GM23338 (cell line): ENCODE results near the gene STK33. TPM values are rescaled to one million over a fixed set of nuclear protein-coding genes. Genes with fewer than 3 reads are reported as not detected.

Experiments
- ATAC-seq: fragments of 200-7000 bp; cut with Tn5 transposase; 3 replicates; pipeline ENCODE4 v1.9.1; 2020
- DNase-seq: peaks from one replicate; pipeline ENCODE4 v3.0.0-alpha.2; 2015; ENCODE audit warnings: low spot score
- H2AFZ ChIP-seq: fragments of 200-600 bp; sonication (generic); 2 replicates; pipeline ENCODE4 v1.8.0; 2016; ENCODE audit warnings: antibody characterized with exemption, mild to moderate bottlenecking, moderate library complexity
- H3F3A ChIP-seq: fragments of 200-600 bp; sonication (generic); replicated peaks from 2 replicates; pipeline ENCODE4 v1.8.0; 2017; ENCODE audit warnings: antibody characterized with exemption, mixed run types, low read depth
- H3K27ac ChIP-seq: fragments of 200-600 bp; sonication (generic); 2 replicates; pipeline ENCODE4 v1.6.1; 2016; ENCODE audit warnings: low read depth
- H3K27me3 ChIP-seq: fragments of 200-600 bp; sonication (generic); 2 replicates; pipeline ENCODE4 v1.8.0; 2016; ENCODE audit warnings: mild to moderate bottlenecking, mixed run types, moderate library complexity; ENCODE audit not compliant: insufficient read depth
- H3K36me3 ChIP-seq: fragments of 200-600 bp; sonication (generic); 2 replicates; pipeline ENCODE4 v1.8.0; 2016; ENCODE audit warnings: mild to moderate bottlenecking; ENCODE audit not compliant: insufficient read depth
- H3K4me1 ChIP-seq: fragments of 200-600 bp; sonication (generic); 2 replicates; pipeline ENCODE4 v1.8.0; 2016; ENCODE audit warnings: mild to moderate bottlenecking, moderate library complexity; ENCODE audit not compliant: insufficient read depth
- H3K4me2 ChIP-seq: fragments of 200-600 bp; sonication (generic); 2 replicates; pipeline ENCODE4 v1.7.1; 2017; ENCODE audit warnings: mixed run types
- H3K4me3 ChIP-seq: fragments of 200-600 bp; sonication (generic); 2 replicates; pipeline ENCODE4 v1.6.1; 2016; ENCODE audit warnings: mixed run types
- H3K79me2 ChIP-seq: fragments of 200-600 bp; sonication (generic); replicated peaks from 2 replicates; pipeline ENCODE4 v1.8.0; 2017; ENCODE audit warnings: mild to moderate bottlenecking; ENCODE audit not compliant: insufficient read depth
- H3K9me2 ChIP-seq: fragments of 200-600 bp; sonication (generic); 2 replicates; pipeline ENCODE4 v1.8.0; 2017; ENCODE audit not compliant: insufficient read depth
- H4K20me1 ChIP-seq: fragments of 200-600 bp; sonication (generic); replicated peaks from 2 replicates; pipeline ENCODE4 v1.8.0; 2017; ENCODE audit warnings: mild to moderate bottlenecking; ENCODE audit not compliant: insufficient read depth
- H3K27ac Mint-ChIP-seq: 2 replicates; pipeline ENCODE4 v1.8.0; 2020; ENCODE audit warnings: inconsistent platforms, mild to moderate bottlenecking, moderate library complexity, mixed read lengths
- H3K27me3 Mint-ChIP-seq: 3 replicates; pipeline ENCODE4 v1.8.0; 2022; ENCODE audit warnings: low read depth, mild to moderate bottlenecking, moderate library complexity, mixed read lengths, inconsistent platforms; ENCODE audit not compliant: insufficient read depth, poor library complexity
- H3K36me3 Mint-ChIP-seq: 3 replicates; pipeline ENCODE4 v1.8.0; 2021; ENCODE audit warnings: low read depth, mild to moderate bottlenecking, inconsistent platforms, moderate library complexity, mixed read lengths
- H3K4me1 Mint-ChIP-seq: 3 replicates; pipeline ENCODE4 v1.8.0; 2020; ENCODE audit warnings: mild to moderate bottlenecking, inconsistent platforms, mixed read lengths
- H3K4me3 Mint-ChIP-seq: 3 replicates; pipeline ENCODE4 v1.8.0; 2021; ENCODE audit warnings: moderate library complexity, mild to moderate bottlenecking, inconsistent platforms, mixed read lengths
- H3K9me3 Mint-ChIP-seq: 3 replicates; pipeline ENCODE4 v1.8.0; 2020; ENCODE audit warnings: moderate library complexity, mild to moderate bottlenecking, inconsistent platforms, mixed read lengths
- CREB1 ChIP-seq: fragments of 250-450 bp; sonication (Bioruptor Pico); IDR thresholded peaks from 2 replicates; pipeline ENCODE4 v1.5.0; 2020; ENCODE audit warnings: low read depth, mild to moderate bottlenecking, moderate library complexity
- EZH2 ChIP-seq: fragments of 200-600 bp; sonication (generic); IDR thresholded peaks from one replicate; pipeline ENCODE4 v1.8.0; 2017; ENCODE audit warnings: antibody characterized with exemption, mild to moderate bottlenecking, low read depth; ENCODE audit not compliant: unreplicated experiment
- EZH2phosphoT487 ChIP-seq: fragments of 200-600 bp; sonication (generic); IDR thresholded peaks from one replicate; pipeline ENCODE4 v1.8.1; 2018; ENCODE audit warnings: antibody characterized with exemption; ENCODE audit not compliant: unreplicated experiment
- NANOG ChIP-seq: IDR thresholded peaks from 2 replicates; pipeline ENCODE4 v1.6.1; 2016; ENCODE audit warnings: antibody characterized with exemption, borderline replicate concordance
- POLR2AphosphoS5 ChIP-seq: IDR thresholded peaks from 2 replicates; pipeline ENCODE4 v1.6.1; 2016; ENCODE audit warnings: antibody characterized with exemption, low read depth
- STAT1 ChIP-seq: IDR thresholded peaks from one replicate; pipeline ENCODE4 v1.6.1; 2016; ENCODE audit warnings: antibody characterized with exemption; ENCODE audit not compliant: unreplicated experiment
- ZNF114 ChIP-seq: fragments of 250-450 bp; sonication (Bioruptor Pico); IDR thresholded peaks from 2 replicates; pipeline ENCODE4 v1.5.0; 2020; ENCODE audit warnings: mild to moderate bottlenecking, moderate library complexity
- ZNF331 ChIP-seq: fragments of 250-450 bp; sonication (Bioruptor Pico); IDR thresholded peaks from 2 replicates; pipeline ENCODE4 v1.5.0; 2020; ENCODE audit warnings: low read depth, mild to moderate bottlenecking, moderate library complexity
- polyA plus RNA-seq: library from polyadenylated mRNA; unstranded; fragments of >200 nt; fragmentation: Nextera tagmentation; extraction: Ambion mirVana; gene quantifications from 2 replicates; pipeline ENCODE4 v1.2.1, GENCODE V29; 2016
- total RNA-seq: library from RNA; depleted of rRNA; stranded (reverse); fragments of >200 nt; shearing (Covaris generic); gene quantifications from 2 replicates; pipeline ENCODE4 v1.2.3, GENCODE V29; 2014
- TF ChIP-seq, protein P1 (sequence below): fragments of 250-450 bp; sonication (Bioruptor Pico); IDR thresholded peaks from 2 replicates; pipeline ENCODE4 v1.5.0; 2020; ENCODE audit warnings: mild to moderate bottlenecking, moderate library complexity
- TF ChIP-seq, protein P2 (sequence below): IDR thresholded peaks from 2 replicates; pipeline ENCODE4 v1.6.1; 2016; ENCODE audit warnings: antibody characterized with exemption
- TF ChIP-seq, protein P3 (sequence below), 2 experiments: fragments of 200-600 bp in 1 of 2; sonication (generic) in 1 of 2; conservative IDR thresholded peaks; 2 replicates each; pipeline versions ENCODE4 v1.5.1 to v1.6.1; 2016 to 2017; ENCODE audit warnings: antibody characterized with exemption in 2 of 2, low read depth in 2 of 2, mild to moderate bottlenecking in 2 of 2, moderate library complexity in 1 of 2

Gene STK33
- total and polyA plus RNA-seq, 2 experiments from 2014 or later, result 17.2 to 18.2 TPM

DNA sequence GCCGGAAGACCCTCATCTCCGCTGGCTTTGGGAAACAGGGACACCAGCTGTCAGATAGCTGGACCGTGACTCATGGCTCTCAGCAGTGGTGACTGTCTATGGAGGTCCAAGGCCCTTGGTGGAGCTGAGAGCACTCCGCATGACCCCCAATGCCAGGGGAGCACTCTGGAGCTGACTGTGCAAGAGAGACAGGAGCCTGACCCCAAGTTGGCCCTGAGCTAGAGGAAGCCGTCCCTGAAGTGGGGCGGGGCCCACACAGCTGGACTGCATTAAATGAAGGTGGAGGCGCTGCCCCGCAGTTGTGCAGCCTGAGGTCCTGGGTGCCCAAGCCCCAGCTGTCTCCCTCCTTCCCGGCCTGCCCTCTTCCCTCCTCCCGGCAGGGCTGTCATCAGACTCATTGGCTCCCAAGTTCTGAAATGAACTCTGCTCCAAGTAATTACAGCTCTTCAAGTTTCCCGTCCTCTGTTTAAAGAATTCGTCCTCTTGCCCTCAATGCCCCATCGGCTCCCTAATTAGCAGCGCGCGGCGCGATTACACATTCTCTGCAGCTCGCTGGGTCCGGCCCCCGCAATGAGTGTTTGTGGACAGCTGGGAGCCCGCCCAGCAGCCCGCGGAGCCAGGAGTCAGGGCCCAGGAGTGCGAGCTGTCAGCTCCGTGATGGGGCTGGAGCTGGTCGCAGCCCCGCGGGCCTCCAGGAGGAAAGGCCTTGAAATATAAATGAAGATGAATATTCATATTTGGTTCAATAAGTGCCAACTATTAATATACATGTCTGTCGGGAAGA, 237.1 kb downstream of the STK33 start (continued):
- TF ChIP-seq, protein P1, sequence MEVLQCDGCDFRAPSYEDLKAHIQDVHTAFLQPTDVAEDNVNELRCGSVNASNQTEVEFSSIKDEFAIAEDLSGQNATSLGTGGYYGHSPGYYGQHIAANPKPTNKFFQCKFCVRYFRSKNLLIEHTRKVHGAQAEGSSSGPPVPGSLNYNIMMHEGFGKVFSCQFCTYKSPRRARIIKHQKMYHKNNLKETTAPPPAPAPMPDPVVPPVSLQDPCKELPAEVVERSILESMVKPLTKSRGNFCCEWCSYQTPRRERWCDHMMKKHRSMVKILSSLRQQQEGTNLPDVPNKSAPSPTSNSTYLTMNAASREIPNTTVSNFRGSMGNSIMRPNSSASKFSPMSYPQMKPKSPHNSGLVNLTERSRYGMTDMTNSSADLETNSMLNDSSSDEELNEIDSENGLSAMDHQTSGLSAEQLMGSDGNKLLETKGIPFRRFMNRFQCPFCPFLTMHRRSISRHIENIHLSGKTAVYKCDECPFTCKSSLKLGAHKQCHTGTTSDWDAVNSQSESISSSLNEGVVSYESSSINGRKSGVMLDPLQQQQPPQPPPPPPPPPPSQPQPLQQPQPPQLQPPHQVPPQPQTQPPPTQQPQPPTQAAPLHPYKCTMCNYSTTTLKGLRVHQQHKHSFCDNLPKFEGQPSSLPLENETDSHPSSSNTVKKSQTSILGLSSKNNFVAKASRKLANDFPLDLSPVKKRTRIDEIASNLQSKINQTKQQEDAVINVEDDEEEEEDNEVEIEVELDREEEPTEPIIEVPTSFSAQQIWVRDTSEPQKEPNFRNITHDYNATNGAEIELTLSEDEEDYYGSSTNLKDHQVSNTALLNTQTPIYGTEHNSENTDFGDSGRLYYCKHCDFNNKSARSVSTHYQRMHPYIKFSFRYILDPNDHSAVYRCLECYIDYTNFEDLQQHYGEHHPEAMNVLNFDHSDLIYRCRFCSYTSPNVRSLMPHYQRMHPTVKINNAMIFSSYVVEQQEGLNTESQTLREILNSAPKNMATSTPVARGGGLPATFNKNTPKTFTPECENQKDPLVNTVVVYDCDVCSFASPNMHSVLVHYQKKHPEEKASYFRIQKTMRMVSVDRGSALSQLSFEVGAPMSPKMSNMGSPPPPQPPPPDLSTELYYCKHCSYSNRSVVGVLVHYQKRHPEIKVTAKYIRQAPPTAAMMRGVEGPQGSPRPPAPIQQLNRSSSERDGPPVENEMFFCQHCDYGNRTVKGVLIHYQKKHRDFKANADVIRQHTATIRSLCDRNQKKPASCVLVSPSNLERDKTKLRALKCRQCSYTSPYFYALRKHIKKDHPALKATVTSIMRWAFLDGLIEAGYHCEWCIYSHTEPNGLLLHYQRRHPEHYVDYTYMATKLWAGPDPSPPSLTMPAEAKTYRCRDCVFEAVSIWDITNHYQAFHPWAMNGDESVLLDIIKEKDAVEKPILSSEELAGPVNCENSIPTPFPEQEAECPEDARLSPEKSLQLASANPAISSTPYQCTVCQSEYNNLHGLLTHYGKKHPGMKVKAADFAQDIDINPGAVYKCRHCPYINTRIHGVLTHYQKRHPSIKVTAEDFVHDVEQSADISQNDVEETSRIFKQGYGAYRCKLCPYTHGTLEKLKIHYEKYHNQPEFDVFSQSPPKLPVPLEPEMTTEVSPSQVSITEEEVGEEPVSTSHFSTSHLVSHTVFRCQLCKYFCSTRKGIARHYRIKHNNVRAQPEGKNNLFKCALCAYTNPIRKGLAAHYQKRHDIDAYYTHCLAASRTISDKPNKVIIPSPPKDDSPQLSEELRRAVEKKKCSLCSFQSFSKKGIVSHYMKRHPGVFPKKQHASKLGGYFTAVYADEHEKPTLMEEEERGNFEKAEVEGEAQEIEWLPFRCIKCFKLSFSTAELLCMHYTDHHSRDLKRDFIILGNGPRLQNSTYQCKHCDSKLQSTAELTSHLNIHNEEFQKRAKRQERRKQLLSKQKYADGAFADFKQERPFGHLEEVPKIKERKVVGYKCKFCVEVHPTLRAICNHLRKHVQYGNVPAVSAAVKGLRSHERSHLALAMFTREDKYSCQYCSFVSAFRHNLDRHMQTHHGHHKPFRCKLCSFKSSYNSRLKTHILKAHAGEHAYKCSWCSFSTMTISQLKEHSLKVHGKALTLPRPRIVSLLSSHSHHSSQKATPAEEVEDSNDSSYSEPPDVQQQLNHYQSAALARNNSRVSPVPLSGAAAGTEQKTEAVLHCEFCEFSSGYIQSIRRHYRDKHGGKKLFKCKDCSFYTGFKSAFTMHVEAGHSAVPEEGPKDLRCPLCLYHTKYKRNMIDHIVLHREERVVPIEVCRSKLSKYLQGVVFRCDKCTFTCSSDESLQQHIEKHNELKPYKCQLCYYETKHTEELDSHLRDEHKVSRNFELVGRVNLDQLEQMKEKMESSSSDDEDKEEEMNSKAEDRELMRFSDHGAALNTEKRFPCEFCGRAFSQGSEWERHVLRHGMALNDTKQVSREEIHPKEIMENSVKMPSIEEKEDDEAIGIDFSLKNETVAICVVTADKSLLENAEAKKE (CRISPR knock-in tag), result no peak
- no peak for TF ChIP-seq ZNF114 (CRISPR knock-in tag)
- TF ChIP-seq STAT1, result no peak
- TF ChIP-seq CREB1 (CRISPR knock-in tag), result no peak
- no peak for TF ChIP-seq EZH2phosphoT487
- TF ChIP-seq POLR2AphosphoS5, result no peak
- no peak for TF ChIP-seq EZH2

DNA sequence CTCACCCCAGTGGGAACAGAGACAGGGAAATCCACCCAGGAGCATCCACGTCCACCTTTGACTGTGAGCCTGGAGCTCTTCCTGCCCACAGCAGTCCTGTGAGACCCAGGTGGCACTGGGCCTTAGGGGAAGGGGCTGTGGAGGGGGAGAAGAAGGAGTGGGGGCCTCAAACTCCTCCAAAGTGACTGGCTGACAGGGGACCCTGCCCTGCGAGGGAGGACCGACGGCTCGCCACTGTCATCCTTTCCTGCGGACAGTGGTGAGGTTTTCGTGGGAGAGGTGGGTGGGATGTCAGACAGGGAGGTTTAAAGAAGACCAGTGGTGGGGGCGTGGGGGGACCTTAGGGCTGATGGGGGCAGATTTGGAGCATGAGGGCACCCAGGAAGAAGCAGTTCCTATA, 237.8 kb downstream of the STK33 start:
- Mint-ChIP-seq H3K9me3 (no peaks in the 10 kb centered on the region), H3K4me1 (peaks cover 14% of the 10 kb centered on the region; the same call in 2 of the 3 replicates), H3K27ac (no peak overlapping the region), H3K4me3 (no peak overlapping the region), H3K27me3 (peaks cover 10% of the 10 kb centered on the region), H3K36me3 (no peaks in the 10 kb centered on the region)
- Histone ChIP-seq H2AFZ (no peak overlapping the region), H3K4me3 (no peak overlapping the region), H4K20me1 (no peaks in the 10 kb centered on the region), H3K36me3 (no peaks in the 10 kb centered on the region), H3K4me1 (no peaks in the 10 kb centered on the region), H3K79me2 (no peaks in the 10 kb centered on the region), H3K27ac (no peak overlapping the region), H3K4me2 (no peak overlapping the region), H3K9me2 (no peaks in the 10 kb centered on the region), H3K27me3 (no peaks in the 10 kb centered on the region), H3F3A (no peaks in the 10 kb centered on the region)
- DNase-seq (no peak), ATAC-seq (no peak)
- TF ChIP-seq POLR2AphosphoS5 (no peak), ZNF114 (CRISPR knock-in tag) (no peak), ZNF331 (CRISPR knock-in tag) (no peak), STAT1 (no peak), EZH2phosphoT487 (no peak), NANOG (no peak), EZH2 (no peak)
- TF ChIP-seq, protein P2, sequence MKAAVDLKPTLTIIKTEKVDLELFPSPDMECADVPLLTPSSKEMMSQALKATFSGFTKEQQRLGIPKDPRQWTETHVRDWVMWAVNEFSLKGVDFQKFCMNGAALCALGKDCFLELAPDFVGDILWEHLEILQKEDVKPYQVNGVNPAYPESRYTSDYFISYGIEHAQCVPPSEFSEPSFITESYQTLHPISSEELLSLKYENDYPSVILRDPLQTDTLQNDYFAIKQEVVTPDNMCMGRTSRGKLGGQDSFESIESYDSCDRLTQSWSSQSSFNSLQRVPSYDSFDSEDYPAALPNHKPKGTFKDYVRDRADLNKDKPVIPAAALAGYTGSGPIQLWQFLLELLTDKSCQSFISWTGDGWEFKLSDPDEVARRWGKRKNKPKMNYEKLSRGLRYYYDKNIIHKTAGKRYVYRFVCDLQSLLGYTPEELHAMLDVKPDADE, result no peak
- TF ChIP-seq, protein P3, sequence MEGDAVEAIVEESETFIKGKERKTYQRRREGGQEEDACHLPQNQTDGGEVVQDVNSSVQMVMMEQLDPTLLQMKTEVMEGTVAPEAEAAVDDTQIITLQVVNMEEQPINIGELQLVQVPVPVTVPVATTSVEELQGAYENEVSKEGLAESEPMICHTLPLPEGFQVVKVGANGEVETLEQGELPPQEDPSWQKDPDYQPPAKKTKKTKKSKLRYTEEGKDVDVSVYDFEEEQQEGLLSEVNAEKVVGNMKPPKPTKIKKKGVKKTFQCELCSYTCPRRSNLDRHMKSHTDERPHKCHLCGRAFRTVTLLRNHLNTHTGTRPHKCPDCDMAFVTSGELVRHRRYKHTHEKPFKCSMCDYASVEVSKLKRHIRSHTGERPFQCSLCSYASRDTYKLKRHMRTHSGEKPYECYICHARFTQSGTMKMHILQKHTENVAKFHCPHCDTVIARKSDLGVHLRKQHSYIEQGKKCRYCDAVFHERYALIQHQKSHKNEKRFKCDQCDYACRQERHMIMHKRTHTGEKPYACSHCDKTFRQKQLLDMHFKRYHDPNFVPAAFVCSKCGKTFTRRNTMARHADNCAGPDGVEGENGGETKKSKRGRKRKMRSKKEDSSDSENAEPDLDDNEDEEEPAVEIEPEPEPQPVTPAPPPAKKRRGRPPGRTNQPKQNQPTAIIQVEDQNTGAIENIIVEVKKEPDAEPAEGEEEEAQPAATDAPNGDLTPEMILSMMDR (conservative IDR thresholded peaks at IDR 0.05; ENCODE audit: low read depth in 2 of 2), result no peak
